GM21367 (cell line): Measurements from ENCODE around the gene FGF9.

Experiments
- ATAC-seq: cut with Tn5 transposase; IDR thresholded peaks from one replicate; pipeline ENCODE4 v1.9.1; 2021; ENCODE audit not compliant: unreplicated experiment

Gene FGF9

GRCh38 chr13:21752501-21752900, 81.6 kb downstream of the FGF9 start:
- no peak for ATAC-seq

GRCh38 chr13:21753117-21753729, 82.3 kb downstream of the FGF9 start:
- ATAC-seq, result no peak
